ENCODE results near the gene RELN. TPM values are rescaled to one million over a fixed set of nuclear protein-coding genes. Genes with fewer than 3 reads are reported as not detected.
A peak's percentile ranks its signal among the peaks of the same experiment; 100 is the strongest.

Gene RELN
- total RNA-seq, 2 experiments from 2014 or later: not detected

GRCh38 chr7:104010052-104010909 lies 20.8 kb upstream of the RELN start:
- Mint-ChIP-seq H3K4me3 (no peak overlapping the region), H3K27ac (no peak overlapping the region), H3K36me3 (ENCODE audit: low read depth) (no peaks in the 10 kb centered on the region), H3K27me3 (no peaks in the 10 kb centered on the region), H3K4me1 (no peaks in the 10 kb centered on the region), H3K9me3 (no peaks in the 10 kb centered on the region)
- ChIA-PET POLR2A (no interaction called here), CTCF (no interaction called here)
- DNase-seq: no peak

DNA sequence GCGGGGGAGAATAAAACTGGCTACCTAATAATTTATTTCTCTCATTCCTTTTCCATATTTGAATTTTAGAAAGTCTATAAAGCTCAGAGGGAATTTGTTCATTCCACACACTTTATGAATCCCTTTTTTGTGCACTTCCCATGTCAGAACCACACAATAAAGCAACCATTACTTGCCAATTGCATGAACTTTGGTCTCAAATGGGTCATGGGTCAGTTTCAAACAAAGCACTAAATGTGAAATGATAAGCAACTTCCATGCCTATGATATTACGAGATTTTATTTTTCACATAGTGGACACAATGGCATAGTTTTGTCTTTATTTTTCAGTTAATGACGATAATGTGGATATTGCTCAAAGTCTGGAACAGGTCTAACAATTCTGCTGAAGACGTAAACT lies 18.6 kb upstream of the RELN start:
- ChIA-PET CTCF (no interaction called here), POLR2A (no interaction called here)
- DNase-seq: no peak
- Mint-ChIP-seq H3K27ac (no peak overlapping the region), H3K4me3 (no peak overlapping the region), H3K4me1 (no peaks in the 10 kb centered on the region), H3K9me3 (no peaks in the 10 kb centered on the region), H3K36me3 (ENCODE audit: low read depth) (no peaks in the 10 kb centered on the region), H3K27me3 (peaks cover under 1% of the 10 kb centered on the region)

GRCh38 chr7:104007614-104008013 lies 18.2 kb upstream of the RELN start:
- no peak overlapping the region for H3K27ac Mint-ChIP-seq
- POLR2A ChIA-PET: no interaction called here
- CTCF ChIA-PET: no interaction called here
- no peaks in the 10 kb centered on the region for H3K36me3 Mint-ChIP-seq (ENCODE audit: low read depth)
- DNase-seq: no peak
- H3K27me3 Mint-ChIP-seq: peaks cover 3% of the 10 kb centered on the region
- no peak overlapping the region for H3K4me3 Mint-ChIP-seq
- no peaks in the 10 kb centered on the region for H3K4me1 Mint-ChIP-seq
- H3K9me3 Mint-ChIP-seq: no peaks in the 10 kb centered on the region

DNA sequence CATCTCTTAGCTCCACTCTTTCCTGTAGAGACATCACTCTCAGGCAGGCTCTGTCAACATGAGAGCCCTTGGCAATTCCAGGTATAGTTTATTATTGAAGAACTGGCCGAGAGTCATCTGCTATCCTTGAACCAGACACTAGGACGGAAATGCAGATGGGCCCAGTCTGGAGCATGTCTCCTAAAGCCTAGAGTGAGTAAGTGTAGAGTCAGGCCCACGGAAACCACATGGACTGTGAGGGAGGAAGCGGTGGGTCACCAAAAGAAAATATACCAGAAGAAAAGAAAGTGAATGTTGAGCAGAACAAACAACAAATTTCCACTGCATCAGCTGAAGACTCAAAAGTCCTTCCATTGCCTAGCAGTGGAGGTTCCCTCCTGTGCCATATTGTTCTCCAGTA lies 15.7 kb upstream of the RELN start:
- POLR2A ChIA-PET: no interaction called here
- no peak overlapping the region for H3K4me3 Mint-ChIP-seq
- no peak for DNase-seq
- CTCF ChIA-PET: no interaction called here
- H3K27me3 Mint-ChIP-seq: peaks cover 4% of the 10 kb centered on the region
- H3K4me1 Mint-ChIP-seq: no peaks in the 10 kb centered on the region
- H3K9me3 Mint-ChIP-seq: no peaks in the 10 kb centered on the region
- H3K36me3 Mint-ChIP-seq (ENCODE audit: low read depth): no peaks in the 10 kb centered on the region
- no peak overlapping the region for H3K27ac Mint-ChIP-seq

GRCh38 chr7:103996639-103997038 lies 7.2 kb upstream of the RELN start:
- no peaks in the 10 kb centered on the region for H3K4me1 Mint-ChIP-seq
- POLR2A ChIA-PET: no interaction called here
- no peak overlapping the region for H3K4me3 Mint-ChIP-seq
- H3K27ac Mint-ChIP-seq: no peak overlapping the region
- no peaks in the 10 kb centered on the region for H3K36me3 Mint-ChIP-seq (ENCODE audit: low read depth)
- no peaks in the 10 kb centered on the region for H3K9me3 Mint-ChIP-seq
- DNase-seq: no peak
- CTCF ChIA-PET: no interaction called here
- H3K27me3 Mint-ChIP-seq: peaks cover 17% of the 10 kb centered on the region

- ChIA-PET POLR2A (no interaction called here), CTCF (no interaction called here)
- Mint-ChIP-seq H3K36me3 (ENCODE audit: low read depth) (no peaks in the 10 kb centered on the region), H3K27me3 (peaks cover 22% of the 10 kb centered on the region), H3K9me3 (no peaks in the 10 kb centered on the region), H3K4me3 (no peak overlapping the region), H3K4me1 (no peaks in the 10 kb centered on the region), H3K27ac (no peak overlapping the region)
- DNase-seq: no peak
Observed at GRCh38 chr7:103996017-103996551, 6.6 kb upstream of the RELN start.

DNA sequence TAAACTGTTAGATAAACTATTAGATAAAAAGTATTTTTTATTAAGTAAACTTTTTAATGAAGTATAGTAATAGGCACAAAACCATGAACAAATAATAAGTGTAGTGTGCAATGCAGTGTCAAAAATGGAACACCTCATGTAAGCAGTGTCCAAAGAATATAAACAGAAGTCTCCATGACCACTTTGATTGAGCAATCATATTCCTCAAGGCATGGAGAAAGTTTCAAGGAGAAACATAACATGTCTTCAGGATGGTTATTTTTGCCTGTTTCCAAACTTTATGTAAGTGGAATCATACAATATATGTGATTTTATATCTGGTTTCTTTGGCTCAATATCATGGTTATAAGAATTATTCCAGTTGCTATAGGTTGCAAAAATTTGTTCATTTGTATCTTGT lies 6.1 kb upstream of the RELN start:
- Mint-ChIP-seq H3K4me3 (no peak overlapping the region), H3K36me3 (ENCODE audit: low read depth) (no peaks in the 10 kb centered on the region), H3K9me3 (no peaks in the 10 kb centered on the region), H3K27ac (no peak overlapping the region), H3K27me3 (peaks cover 27% of the 10 kb centered on the region), H3K4me1 (peaks cover under 1% of the 10 kb centered on the region)
- DNase-seq: no peak
- POLR2A ChIA-PET: no interaction called here
- CTCF ChIA-PET: no interaction called here

- Mint-ChIP-seq H3K9me3 (no peaks in the 10 kb centered on the region), H3K4me3 (no peak overlapping the region), H3K4me1 (peaks cover 7% of the 10 kb centered on the region), H3K27me3 (peaks cover 32% of the 10 kb centered on the region), H3K36me3 (ENCODE audit: low read depth) (no peaks in the 10 kb centered on the region), H3K27ac (no peak overlapping the region)
- CTCF ChIA-PET: no interaction called here
- no peak for DNase-seq
- POLR2A ChIA-PET: no interaction called here
Observed at GRCh38 chr7:103993551-103993950, 4.1 kb upstream of the RELN start.

GRCh38 chr7:103991406-103991805 lies 1.9 kb upstream of the RELN start:
- DNase-seq: no peak
- Mint-ChIP-seq H3K27me3 (peaks cover 47% of the 10 kb centered on the region), H3K9me3 (no peaks in the 10 kb centered on the region), H3K4me1 (peaks cover 10% of the 10 kb centered on the region), H3K27ac (no peak overlapping the region), H3K4me3 (no peak overlapping the region), H3K36me3 (ENCODE audit: low read depth) (no peaks in the 10 kb centered on the region)
- ChIA-PET POLR2A (no interaction called here), CTCF (no interaction called here)

DNA sequence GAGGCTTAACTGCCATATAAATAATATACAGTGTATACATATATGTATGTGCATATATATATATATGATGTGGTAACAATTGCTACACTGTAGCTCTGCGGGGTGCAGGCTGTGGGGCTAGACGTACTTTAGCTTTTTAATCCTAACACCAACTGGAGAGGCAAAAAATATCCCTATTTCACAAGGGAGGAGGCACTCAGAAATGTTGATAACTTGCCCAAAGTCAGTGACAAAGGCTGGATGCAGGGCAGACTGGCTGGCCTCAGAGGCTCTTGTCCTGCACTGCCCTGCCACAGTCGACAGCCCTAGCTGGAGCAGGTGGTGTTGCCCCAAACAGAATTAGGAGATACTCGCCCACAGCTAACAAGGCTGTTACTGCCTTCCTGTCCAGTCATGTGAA lies 1.5 kb upstream of the RELN start:
- H3K9me3 Mint-ChIP-seq: no peaks in the 10 kb centered on the region
- CTCF ChIA-PET: no interaction called here

GRCh38 chr7:103989785-103990767 lies 618 bp upstream of the RELN start:
- Mint-ChIP-seq H3K4me3 (peak overlapping the region; percentile 34), H3K9me3 (no peaks in the 10 kb centered on the region), H3K36me3 (ENCODE audit: low read depth) (no peaks in the 10 kb centered on the region), H3K4me1 (peaks cover 10% of the 10 kb centered on the region), H3K27ac (no peak overlapping the region), H3K27me3 (peaks cover 54% of the 10 kb centered on the region)
- DNase-seq: no peak
- POLR2A ChIA-PET: no interaction called here
- CTCF ChIA-PET: no interaction called here

More for the DNA sequence above, 1.5 kb upstream of the RELN start:
- H3K27me3 Mint-ChIP-seq: peaks cover 47% of the 10 kb centered on the region
- no peak for DNase-seq
- no peak overlapping the region for H3K4me3 Mint-ChIP-seq
- H3K4me1 Mint-ChIP-seq: peaks cover 10% of the 10 kb centered on the region
- no peak overlapping the region for H3K27ac Mint-ChIP-seq
- H3K36me3 Mint-ChIP-seq (ENCODE audit: low read depth): no peaks in the 10 kb centered on the region
- POLR2A ChIA-PET: no interaction called here

- H3K27ac Mint-ChIP-seq: no peak overlapping the region
- no peaks in the 10 kb centered on the region for H3K9me3 Mint-ChIP-seq
- peaks cover 10% of the 10 kb centered on the region for H3K4me1 Mint-ChIP-seq
- no peak for DNase-seq
- peaks cover 58% of the 10 kb centered on the region for H3K27me3 Mint-ChIP-seq
- ChIA-PET CTCF (no interaction called here), POLR2A (no interaction called here)
- peak overlapping the region; percentile 7 for H3K4me3 Mint-ChIP-seq
- no peaks in the 10 kb centered on the region for H3K36me3 Mint-ChIP-seq (ENCODE audit: low read depth)
Observed at GRCh38 chr7:103988468-103989199, 824 bp downstream of the RELN start.

- ChIA-PET POLR2A (no interaction called here), CTCF (no interaction called here)
- Mint-ChIP-seq H3K4me1 (peaks cover 10% of the 10 kb centered on the region), H3K27me3 (peaks cover 54% of the 10 kb centered on the region), H3K9me3 (no peaks in the 10 kb centered on the region), H3K27ac (no peak overlapping the region), H3K4me3 (no peak overlapping the region), H3K36me3 (ENCODE audit: low read depth) (no peaks in the 10 kb centered on the region)
- DNase-seq: no peak
Observed at GRCh38 chr7:103987451-103987850, 2.0 kb downstream of the RELN start.

Data from activated CD4-positive, alpha-beta memory T cell treated with anti-CD3 and anti-CD28 coated beads, Interleukin-2, amount 10 ng/mL, durations not matched to agents 7 days and 5 days (primary cell).